ENCODE results near the gene MTMR12. TPM values are rescaled to one million over a fixed set of nuclear protein-coding genes. Genes with fewer than 3 reads are reported as not detected.

Gene MTMR12
- total and polyA plus RNA-seq, 2 of the 8 experiments (the other 6 are each of a cell fraction or from before 2014, with no cell fraction given), result 19.1 to 59.3 TPM

GRCh38 chr5:32291591-32291990 is 21.1 kb downstream of the MTMR12 start (continued):
- TF ChIP-seq CHD7 (IDR thresholded peaks at IDR 0.05; ENCODE audit: insufficient replicate concordance, low read length), result no peak
- no peak for TF ChIP-seq HDAC6 (IDR thresholded peaks at IDR 0.05; ENCODE audit: low read depth, low read length)
- no peak for TF ChIP-seq TEAD4 (IDR thresholded peaks at IDR 0.05; ENCODE audit: low read depth, low read length)
- TF ChIP-seq HDAC2 (IDR thresholded peaks at IDR 0.05; ENCODE audit: borderline replicate concordance in 1 of 2, low read depth in 2 of 2, low read length in 2 of 2), result no peak
- TF ChIP-seq JUND (IDR thresholded peaks at IDR 0.05; ENCODE audit: low read length), result no peak
- no peak for TF ChIP-seq EZH2 (IDR thresholded peaks at IDR 0.05; ENCODE audit: low read depth, low read length, severe bottlenecking)
- TF ChIP-seq BCL11A (IDR thresholded peaks at IDR 0.05; ENCODE audit: low read depth in 2 of 2, low read length in 2 of 2), result no peak
- no peak for TF ChIP-seq SIRT6 (IDR thresholded peaks at IDR 0.05; ENCODE audit: low read length)

Data from H1 (cell line).